HTR-8/SVneo (cell line): ENCODE measurements around the gene SGF29.
"Not testable (repeated sequence)": the region's sequence is repeated elsewhere in the genome, so short reads cannot be mapped to it uniquely, and the experiment has no call there.

Source experiments
- DNase-seq: peaks from one replicate; pipeline ENCODE4 v3.0.0; 2011; ENCODE audit warnings: low spot score, mixed read lengths; ENCODE audit not compliant: insufficient read length
- FAIRE-seq: peaks from 2 replicates; lab custom pipeline; 2011; peaks lifted over from hg19 to GRCh38; lab: Jason Lieb, UNC

Gene SGF29

DNA sequence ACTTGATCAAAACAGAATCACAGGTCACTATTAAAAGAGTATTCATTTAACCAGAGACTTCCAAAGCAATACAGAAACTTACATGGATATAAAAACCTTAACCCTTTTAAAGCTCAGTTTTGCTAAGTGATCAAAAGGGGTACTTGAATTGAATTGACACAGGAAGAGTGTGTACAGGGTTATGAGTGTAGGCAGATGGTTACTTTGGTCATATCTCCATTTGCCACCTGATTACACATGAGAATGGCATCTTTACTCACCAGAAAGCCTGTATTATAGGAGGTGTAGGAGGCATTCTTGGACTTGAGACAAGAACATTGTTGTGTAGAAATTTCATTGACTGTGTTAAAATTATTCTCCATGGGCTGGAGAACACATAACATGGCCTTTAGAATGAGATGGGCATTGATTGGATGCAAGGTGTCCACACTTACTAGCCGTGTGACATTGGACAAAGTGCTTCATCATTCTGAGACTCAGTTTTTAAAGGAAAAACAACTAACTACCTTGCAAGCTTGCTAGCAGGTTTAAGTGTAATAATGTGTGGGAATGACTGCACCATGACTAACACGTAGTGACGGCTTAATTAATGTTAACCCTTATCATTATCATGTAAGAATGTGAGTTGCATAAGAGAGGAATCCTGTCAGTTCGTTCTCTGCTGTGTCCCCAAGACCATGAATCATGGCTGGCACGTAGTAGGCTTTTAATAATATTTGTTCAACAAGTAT is 82.5 kb downstream of the SGF29 start:
- DNase-seq, result not testable (repeated sequence)

DNA sequence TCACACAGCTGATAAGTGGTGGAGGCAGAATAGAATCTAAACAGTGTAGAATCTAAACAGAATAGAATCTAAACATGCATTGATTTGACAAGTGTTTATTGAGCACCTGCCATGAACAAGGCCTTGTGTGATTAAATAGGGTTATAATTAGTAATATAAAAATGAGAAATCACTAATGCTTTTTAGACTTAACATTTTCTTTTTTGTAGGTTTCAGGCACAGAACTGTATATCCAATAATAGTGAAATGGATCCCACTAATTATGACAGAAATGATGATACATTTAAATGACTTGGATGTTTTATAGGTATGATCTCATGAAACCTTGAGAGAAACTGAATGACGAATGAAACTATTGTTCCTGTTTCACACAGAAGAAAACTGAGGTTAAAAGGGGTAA is 84.0 kb downstream of the SGF29 start, which contains the start of gene NPIPB8:
NPIPB8 (plus strand) TSS at position 301 of the 400 bp plus-strand sequence. CDS start 296 bp downstream, outside the sequence.
- not testable (repeated sequence) for FAIRE-seq, DNase-seq

More for the DNA sequence above, 82.5 kb downstream of the SGF29 start:
- not testable (repeated sequence) for FAIRE-seq

GRCh38 chr16:28638359-28638758 is 84.6 kb downstream of the SGF29 start:
- not testable (repeated sequence) for FAIRE-seq, DNase-seq

- not testable (repeated sequence) for DNase-seq, FAIRE-seq
Observed at GRCh38 chr16:28639959-28640358, 86.2 kb downstream of the SGF29 start.
